HS-27A (cell line): ENCODE data around the gene NPTXR.

ENCODE experiments used
- DNase-seq: peaks from one replicate; pipeline ENCODE4 v3.0.0-alpha.2; 2012; ENCODE audit warnings: low read depth, missing footprints

Gene NPTXR

GRCh38 chr22:38770257-38770949 lies 73.4 kb downstream of the NPTXR start:
- DNase-seq, result no peak
